Smooth muscle cell of the brain vasculature (primary cell): ENCODE measurements around the gene ZNF48.

Experiments
- DNase-seq: peaks from one replicate; pipeline ENCODE4 v3.0.0-alpha.2; 2012; ENCODE audit warnings: low read depth, low spot score

Gene ZNF48

GRCh38 chr16:30407102-30407803 lies 12.0 kb downstream of the ZNF48 start, which contains the start of gene ZNF771:
TSS of gene ZNF771 (plus strand) at chr16:30407606. CDS start at chr16:30408054, 448 bp downstream.
- DNase-seq = peak; percentile 63

DNA sequence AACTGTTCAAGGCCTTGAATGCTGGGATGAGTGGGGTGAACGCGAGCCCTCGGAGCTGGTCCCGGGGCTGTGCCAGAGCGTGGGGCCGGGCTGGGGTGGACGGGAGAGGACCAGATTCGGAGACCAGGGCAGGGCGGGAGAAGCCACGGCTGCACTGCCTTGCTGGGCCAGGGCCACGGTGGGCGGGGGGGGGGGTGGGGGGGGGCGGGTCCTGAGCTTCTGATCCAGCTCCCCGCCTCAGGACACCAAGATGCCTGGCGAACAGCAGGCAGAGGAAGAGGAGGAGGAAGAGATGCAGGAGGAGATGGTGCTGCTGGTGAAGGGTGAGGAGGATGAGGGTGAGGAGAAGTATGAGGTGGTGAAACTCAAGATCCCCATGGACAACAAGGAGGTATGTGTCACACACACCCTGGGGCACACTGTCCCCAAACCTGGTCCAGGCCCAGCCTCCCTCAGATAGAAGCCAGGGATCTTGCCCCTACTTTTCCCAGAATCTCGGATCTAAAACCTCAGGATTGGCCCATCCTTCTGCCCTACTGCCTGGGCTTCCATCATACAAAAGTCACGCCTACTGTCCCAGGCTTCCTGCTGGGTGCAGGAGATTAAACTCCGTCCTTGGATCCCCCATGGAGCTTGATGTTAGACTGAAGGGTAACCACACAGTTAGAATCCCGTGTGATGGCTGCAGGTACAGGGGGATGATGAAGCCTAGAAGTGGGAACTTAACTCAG lies 12.7 kb downstream of the ZNF48 start:
- DNase-seq = no peak

- DNase-seq = peak; percentile 64
Measured at GRCh38 chr16:30409125-30410060, 14.2 kb downstream of the ZNF48 start.

- no peak for DNase-seq
Measured at GRCh38 chr16:30413112-30413806, 18.0 kb downstream of the ZNF48 start.

DNA sequence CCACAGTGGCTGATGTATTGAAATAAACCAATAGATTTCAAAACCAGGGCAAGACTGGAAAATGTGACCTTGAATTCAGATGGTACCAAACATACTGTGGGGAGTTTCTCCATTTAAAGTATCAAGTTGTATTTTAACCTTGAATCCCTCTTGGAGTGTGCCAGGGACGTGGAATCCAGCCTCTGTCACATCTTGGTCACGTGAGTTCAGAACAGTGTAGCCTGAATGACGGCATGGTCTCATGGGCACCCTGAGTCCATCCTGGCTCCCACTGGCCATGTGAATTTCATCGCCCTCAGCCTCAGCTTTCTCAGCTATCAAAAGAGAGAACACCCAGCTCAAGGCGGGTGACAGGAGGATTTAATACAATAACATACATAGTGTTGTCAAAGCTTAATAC lies 18.9 kb downstream of the ZNF48 start:
- DNase-seq = no peak

- no peak for DNase-seq
Measured at GRCh38 chr16:30416047-30416603, 20.9 kb downstream of the ZNF48 start.

GRCh38 chr16:30416624-30417528 lies 21.7 kb downstream of the ZNF48 start:
- DNase-seq = no peak

DNA sequence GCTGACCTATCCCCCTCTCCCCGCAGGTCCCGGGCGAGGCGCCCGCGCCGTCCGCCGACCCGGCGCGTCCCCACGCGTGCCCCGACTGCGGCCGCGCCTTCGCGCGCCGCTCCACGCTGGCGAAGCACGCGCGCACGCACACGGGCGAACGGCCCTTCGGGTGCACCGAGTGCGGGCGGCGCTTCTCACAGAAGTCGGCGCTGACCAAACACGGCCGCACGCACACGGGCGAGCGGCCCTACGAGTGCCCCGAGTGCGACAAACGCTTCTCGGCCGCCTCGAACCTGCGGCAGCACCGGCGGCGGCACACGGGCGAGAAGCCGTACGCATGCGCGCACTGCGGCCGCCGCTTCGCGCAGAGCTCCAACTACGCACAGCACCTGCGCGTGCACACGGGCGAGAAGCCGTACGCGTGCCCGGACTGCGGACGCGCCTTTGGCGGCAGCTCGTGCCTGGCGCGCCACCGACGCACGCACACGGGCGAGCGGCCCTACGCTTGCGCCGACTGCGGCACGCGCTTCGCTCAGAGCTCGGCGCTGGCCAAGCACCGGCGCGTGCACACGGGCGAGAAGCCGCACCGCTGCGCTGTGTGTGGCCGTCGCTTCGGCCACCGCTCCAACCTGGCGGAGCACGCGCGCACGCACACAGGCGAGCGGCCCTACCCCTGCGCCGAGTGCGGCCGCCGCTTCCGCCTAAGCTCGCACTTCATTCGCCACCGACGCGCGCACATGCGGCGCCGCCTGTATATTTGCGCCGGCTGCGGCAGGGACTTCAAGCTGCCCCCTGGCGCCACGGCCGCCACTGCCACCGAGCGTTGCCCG lies 22.5 kb downstream of the ZNF48 start:
- DNase-seq = peak; percentile 60

GRCh38 chr16:30418350-30419181 lies 23.3 kb downstream of the ZNF48 start:
- no peak for DNase-seq

- no peak for DNase-seq
Measured at GRCh38 chr16:30421010-30421409, 25.8 kb downstream of the ZNF48 start.

DNA sequence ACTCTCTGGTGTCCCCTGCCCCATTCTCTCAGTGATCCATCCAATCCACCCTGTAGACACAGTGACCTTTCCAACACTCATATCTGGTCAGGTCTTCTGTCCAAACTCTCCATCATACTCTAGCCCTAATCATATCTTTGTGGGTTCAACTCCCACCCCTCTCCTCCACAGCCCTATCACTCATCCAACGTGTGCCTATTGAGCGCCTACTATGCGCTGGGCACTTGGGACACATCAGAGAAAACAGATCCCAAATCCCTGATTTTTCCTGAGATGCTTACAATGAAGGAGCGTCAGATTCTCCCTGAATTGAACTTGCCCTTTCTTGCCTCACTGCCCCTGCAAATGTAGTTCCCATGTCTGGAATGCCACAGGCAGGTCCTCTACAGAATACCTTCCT lies 32.8 kb downstream of the ZNF48 start:
- no peak for DNase-seq

- DNase-seq = no peak
Measured at GRCh38 chr16:30429418-30429677, 34.1 kb downstream of the ZNF48 start.

- peak; percentile 95 for DNase-seq
Measured at GRCh38 chr16:30429678-30430427, 34.6 kb downstream of the ZNF48 start, which contains the start of gene DCTPP1. TSS of gene DCTPP1 (minus strand) at chr16:30430030. CDS start at chr16:30429980, 50 bp downstream.

DNA sequence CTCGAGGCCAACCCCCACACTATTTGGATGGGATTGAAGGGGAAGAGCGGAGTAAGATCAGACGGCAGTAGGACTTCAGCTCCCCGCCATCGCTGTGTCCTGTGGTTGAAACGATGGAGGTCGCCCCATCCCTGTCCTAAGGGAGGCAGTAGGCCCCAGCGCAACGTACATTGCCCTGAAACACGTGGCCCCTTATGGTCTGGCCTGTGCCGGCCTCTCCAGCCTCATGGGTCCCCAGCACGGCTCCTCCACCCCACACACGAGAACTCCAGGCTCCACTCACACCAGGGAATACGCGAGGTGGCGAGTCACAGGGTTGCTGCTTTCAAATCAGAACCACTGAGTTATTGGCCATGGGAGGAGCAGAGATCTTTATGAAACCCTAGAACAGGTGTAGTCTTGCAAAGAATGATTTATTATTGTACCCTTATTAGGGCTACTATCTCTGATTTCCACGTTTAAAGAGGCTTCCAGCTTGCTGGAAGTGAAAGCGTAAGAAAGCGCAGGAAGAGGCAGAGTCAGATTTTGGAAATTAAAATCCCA lies 35.3 kb downstream of the ZNF48 start:
- no peak for DNase-seq

- DNase-seq = no peak
Measured at GRCh38 chr16:30434852-30435251, 39.6 kb downstream of the ZNF48 start.

- no peak for DNase-seq
Measured at GRCh38 chr16:30437511-30438046, 42.4 kb downstream of the ZNF48 start.

GRCh38 chr16:30438835-30439234 lies 43.6 kb downstream of the ZNF48 start:
- DNase-seq = no peak
